Tibial artery (tissue), 4 donors: Measurements from ENCODE around the gene PPP1R1B.

Experiments used
- DNase-seq, 2 donors: peaks; one replicate each; pipeline ENCODE4 v3.0.0-alpha.2; 2019
- H3K27ac ChIP-seq, 2 donors: fragments of 200-600 bp; sonication (generic) in 1 of 2; 1 replicate in 1 of 2; 2 replicates in 1 of 2; pipeline ENCODE4 v1.5.1; 2018 to 2019; ENCODE audit warnings: mild to moderate bottlenecking in 1 of 2
- H3K27me3 ChIP-seq, 2 donors: fragments of 200-600 bp; sonication (generic) in 1 of 2; one replicate each; pipeline versions ENCODE4 v1.5.1 to v1.6.0; 2016 to 2019
- H3K36me3 ChIP-seq, 3 donors: fragments of 200-600 bp; sonication (generic) in 2 of 3; one replicate each; pipeline ENCODE4 v1.5.1; 2016 to 2019; ENCODE audit warnings: mild to moderate bottlenecking in 2 of 3
- H3K4me1 ChIP-seq, 4 donors: fragments of 200-600 bp; sonication (generic) in 2 of 4; 1 replicate in 3 of 4; 2 replicates in 1 of 4; pipeline ENCODE4 v1.5.1; 2016 to 2019
- H3K4me3 ChIP-seq, 2 donors: fragments of 200-600 bp; sonication (generic) in 1 of 2; 1 replicate in 1 of 2; 2 replicates in 1 of 2; pipeline ENCODE4 v1.5.1; 2018 to 2019; ENCODE audit warnings: mild to moderate bottlenecking in 2 of 2
- H3K9me3 ChIP-seq, 3 donors: fragments of 200-600 bp; sonication (generic) in 1 of 3; one replicate each; pipeline ENCODE4 v1.5.1; 2016 to 2019
- CTCF ChIP-seq, 2 experiments: fragments of 200-600 bp in 1 of 2; fragments of 450-650 bp in 1 of 2; IDR thresholded peaks; one replicate each; pipeline ENCODE4 v1.5.1; 2017 to 2019; ENCODE audit warnings: antibody characterized with exemption in 2 of 2, mild to moderate bottlenecking in 1 of 2, moderate library complexity in 1 of 2
- intact Hi-C: fragments of 100-400 bp; cut with DNase I; formaldehyde crosslinking; loops from one replicate; pipeline ENCODE4 v1.15.0; 2023; ENCODE audit warnings: low total_unique reads

The PPP1R1B gene

GRCh38 chr17:39598630-39599003 is 28.1 kb upstream of the PPP1R1B start:
- Histone ChIP-seq H3K36me3 (no peaks in the 10 kb centered on the region), H3K27ac (no peak overlapping the region), H3K9me3 (no peaks in the 10 kb centered on the region), H3K4me1 (peaks cover 0 to 32% (median 18%) of the 10 kb centered on the region in 4 donors), H3K27me3 (peaks cover 5 to 96% of the 10 kb centered on the region in 2 donors), H3K4me3 (no peak overlapping the region)
- intact Hi-C loops = no loop called here
- no peak for DNase-seq
- no peak for TF ChIP-seq CTCF (IDR thresholded peaks at IDR 0.05)

- intact Hi-C loops = no loop called here
- peak overlapping the region in 1 of 2 donors; percentile 12 for H3K4me3 ChIP-seq
Measured at GRCh38 chr17:39599004-39599664, 27.6 kb upstream of the PPP1R1B start.

GRCh38 chr17:39599665-39600231 is 27.0 kb upstream of the PPP1R1B start:
- H3K27me3 ChIP-seq = peaks cover 11 to 99% of the 10 kb centered on the region in 2 donors
- H3K27ac ChIP-seq = no peak overlapping the region
- H3K4me3 ChIP-seq = no peak overlapping the region
- no peaks in the 10 kb centered on the region for H3K36me3 ChIP-seq
- intact Hi-C loops = loop anchor here (10.0 kb wide), 1 partner anchor 615 kb away; the partner anchor contains the start of gene WIPF2
- no peak for DNase-seq
- H3K9me3 ChIP-seq = no peaks in the 10 kb centered on the region
- TF ChIP-seq CTCF (IDR thresholded peaks at IDR 0.05) = no peak
- peaks cover 0 to 40% (median 22%) of the 10 kb centered on the region in 4 donors for H3K4me1 ChIP-seq

More at GRCh38 chr17:39599004-39599664, 27.6 kb upstream of the PPP1R1B start:
- H3K9me3 ChIP-seq = no peaks in the 10 kb centered on the region
- no peaks in the 10 kb centered on the region for H3K36me3 ChIP-seq
- H3K27ac ChIP-seq = no peak overlapping the region
- TF ChIP-seq CTCF (IDR thresholded peaks at IDR 0.05) = no peak
- DNase-seq = no peak
- peaks cover 0 to 34% (median 20%) of the 10 kb centered on the region in 4 donors for H3K4me1 ChIP-seq
- peaks cover 11 to 97% of the 10 kb centered on the region in 2 donors for H3K27me3 ChIP-seq

GRCh38 chr17:39600288-39600996 is 26.3 kb upstream of the PPP1R1B start:
- intact Hi-C loops = loop anchor here (10.0 kb wide), 1 partner anchor 614 kb away; the partner anchor contains the start of gene WIPF2
- H3K36me3 ChIP-seq = no peaks in the 10 kb centered on the region
- DNase-seq = no peak
- no peak overlapping the region for H3K4me3 ChIP-seq
- peaks cover 12 to 99% of the 10 kb centered on the region in 2 donors for H3K27me3 ChIP-seq
- TF ChIP-seq CTCF (IDR thresholded peaks at IDR 0.05) = no peak
- H3K9me3 ChIP-seq = no peaks in the 10 kb centered on the region
- H3K27ac ChIP-seq = no peak overlapping the region
- H3K4me1 ChIP-seq = peaks cover 0 to 47% (median 29%) of the 10 kb centered on the region in 4 donors

GRCh38 chr17:39600997-39601597 is 25.7 kb upstream of the PPP1R1B start:
- Histone ChIP-seq H3K9me3 (no peaks in the 10 kb centered on the region), H3K4me1 (peaks cover 0 to 54% (median 36%) of the 10 kb centered on the region in 4 donors), H3K4me3 (no peak overlapping the region), H3K27ac (no peak overlapping the region), H3K27me3 (peaks cover 16 to 99% of the 10 kb centered on the region in 2 donors), H3K36me3 (no peaks in the 10 kb centered on the region)
- DNase-seq = no peak
- intact Hi-C loops = loop anchor here (10.0 kb wide), 1 partner anchor 614 kb away; the partner anchor contains the start of gene WIPF2
- TF ChIP-seq CTCF (IDR thresholded peaks at IDR 0.05) = no peak
